ENCODE measurements around the gene PITPNC1. TPM values are rescaled to one million over a fixed set of nuclear protein-coding genes. Genes with fewer than 3 reads are reported as not detected.
A peak's percentile ranks its signal among the peaks of the same experiment; 100 is the strongest.

The PITPNC1 gene
- total and polyA plus RNA-seq, 2 of the 13 experiments (the other 11 are each of a cell fraction or from before 2014, with no cell fraction given) = 4.1 to 5.7 TPM

- no peak for TF ChIP-seq AFF4 (CRISPR knock-in tag; IDR thresholded peaks at IDR 0.05)
- no peak for TF ChIP-seq ZNF510 (CRISPR knock-in tag; IDR thresholded peaks at IDR 0.05; ENCODE audit: low read depth)
- peak; percentile 90 for TF ChIP-seq RXRB (CRISPR knock-in tag; IDR thresholded peaks at IDR 0.05; ENCODE audit: borderline replicate concordance)
- 0 out of 2 replicates have a peak, but pooled peaks have one; percentile 19 for TF ChIP-seq TOPORS (CRISPR knock-in tag; IDR thresholded peaks at IDR 0.05)
- no peak for TF ChIP-seq TCF7L2 (IDR thresholded peaks at IDR 0.05; ENCODE audit: low read depth, low read length)
- TF ChIP-seq ZNF607 (CRISPR knock-in tag; IDR thresholded peaks at IDR 0.05; ENCODE audit: borderline replicate concordance) = peak; percentile 28; the same call in 1 of the 2 replicates
- no peak; the same call in 1 of the 2 replicates for TF ChIP-seq NFYC (CRISPR knock-in tag; IDR thresholded peaks at IDR 0.05)
- TF ChIP-seq ZNF543 (CRISPR knock-in tag; IDR thresholded peaks at IDR 0.05) = no peak
- peak; percentile 79; the same call in 1 of the 2 replicates for TF ChIP-seq ZNF580 (CRISPR knock-in tag; IDR thresholded peaks at IDR 0.05; ENCODE audit: borderline replicate concordance, low read depth)
- TF ChIP-seq ZBTB46 (CRISPR knock-in tag; IDR thresholded peaks at IDR 0.05; ENCODE audit: borderline replicate concordance) = no peak
- TF ChIP-seq STAG1 (CRISPR knock-in tag; IDR thresholded peaks at IDR 0.05) = no peak
- TF ChIP-seq HMGXB3 (CRISPR knock-in tag; IDR thresholded peaks at IDR 0.05; ENCODE audit: borderline replicate concordance) = peak; percentile 58; the same call in 1 of the 2 replicates
- TF ChIP-seq SALL1 (CRISPR knock-in tag; IDR thresholded peaks at IDR 0.05) = peak; percentile 88
- TF ChIP-seq HIC2 (CRISPR knock-in tag; IDR thresholded peaks at IDR 0.05; ENCODE audit: low read depth) = no peak
- peak; percentile 79; the same call in 1 of the 2 replicates for TF ChIP-seq ZNF614 (CRISPR knock-in tag; IDR thresholded peaks at IDR 0.05; ENCODE audit: borderline replicate concordance)
- no peak for TF ChIP-seq RFXANK (CRISPR knock-in tag; IDR thresholded peaks at IDR 0.05)
- no peak for TF ChIP-seq DNMT1 (CRISPR knock-in tag; IDR thresholded peaks at IDR 0.05)
These were observed 151.8 kb downstream of the PITPNC1 start (continued) for GRCh38 chr17:67528751-67529436.
